ENCODE results near the gene KRT33B. TPM values are rescaled to one million over a fixed set of nuclear protein-coding genes. Genes with fewer than 3 reads are reported as not detected.

KRT33B gene
- total RNA-seq, 2 experiments from 2014 or later, result not detected

GRCh38 chr17:41340494-41340893, 29.1 kb downstream of the KRT33B start:
- POLR2A ChIA-PET, result no interaction called here
- DNase-seq (no peak), ATAC-seq (no peak)

GRCh38 chr17:41339571-41340172, 29.9 kb downstream of the KRT33B start:
- peaks cover 61% of the 10 kb centered on the region for H3K4me1 Mint-ChIP-seq (ENCODE audit: low read depth)

More at GRCh38 chr17:41340494-41340893, 29.1 kb downstream of the KRT33B start:
- no peaks in the 10 kb centered on the region for H3K27me3 Mint-ChIP-seq
- intact Hi-C loops (cut with micrococcal nuclease), result no loop called here
- no peak overlapping the region for H3K27ac Mint-ChIP-seq
- no peak for TF ChIP-seq CTCF (IDR thresholded peaks at IDR 0.05)
- CTCF ChIA-PET, result interaction anchor here (0.9 to 2.1 kb wide), 2 partner anchors 18 to 348 kb away, joined by 3 to 13 read pairs; no protein-coding TSS in a partner anchor
- H3K9me3 Mint-ChIP-seq, result peaks cover 8% of the 10 kb centered on the region
- H3K36me3 Mint-ChIP-seq (ENCODE audit: low read depth), result peaks cover 2% of the 10 kb centered on the region
- peaks cover 53% of the 10 kb centered on the region for H3K4me1 Mint-ChIP-seq (ENCODE audit: low read depth)
- no peak overlapping the region for H3K4me3 Mint-ChIP-seq

GRCh38 chr17:41338961-41339485, 30.6 kb downstream of the KRT33B start:
- DNase-seq, result peak; percentile 52
- Mint-ChIP-seq H3K27me3 (no peaks in the 10 kb centered on the region), H3K4me1 (ENCODE audit: low read depth) (peaks cover 67% of the 10 kb centered on the region), H3K36me3 (ENCODE audit: low read depth) (peaks cover 2% of the 10 kb centered on the region), H3K27ac (peak overlapping the region; percentile 53), H3K9me3 (peaks cover 8% of the 10 kb centered on the region), H3K4me3 (no peak overlapping the region)
- CTCF ChIA-PET, result interaction anchor here (0.8 to 2.1 kb wide), 3 partner anchors 16 to 211 kb away, joined by 4 to 13 read pairs (median 5); no protein-coding TSS in a partner anchor
- peak; percentile 65 for ATAC-seq
- POLR2A ChIA-PET, result interaction anchor here (0.7 kb wide), 1 partner anchor 64 kb away, joined by 3 read pairs; no protein-coding TSS in a partner anchor
- no peak for TF ChIP-seq CTCF (IDR thresholded peaks at IDR 0.05)
- intact Hi-C loops (cut with micrococcal nuclease), result loop anchor here (5.0 kb wide), 1 partner anchor 432 kb away; no protein-coding TSS in a partner anchor

More at GRCh38 chr17:41339571-41340172, 29.9 kb downstream of the KRT33B start:
- DNase-seq (no peak), ATAC-seq (no peak)
- TF ChIP-seq CTCF (IDR thresholded peaks at IDR 0.05), result no peak
- ChIA-PET POLR2A (no interaction called here), CTCF (interaction anchor here (1.9 to 2.1 kb wide), 2 partner anchors 17 to 210 kb away, joined by 5 to 13 read pairs; no protein-coding TSS in a partner anchor)
- Mint-ChIP-seq H3K27me3 (no peaks in the 10 kb centered on the region), H3K27ac (no peak overlapping the region), H3K9me3 (peaks cover 8% of the 10 kb centered on the region), H3K4me3 (no peak overlapping the region), H3K36me3 (ENCODE audit: low read depth) (peaks cover 2% of the 10 kb centered on the region)
- intact Hi-C loops (cut with micrococcal nuclease), result loop anchor here (5.0 kb wide), 1 partner anchor 432 kb away; no protein-coding TSS in a partner anchor

GRCh38 chr17:41335747-41336146, 33.9 kb downstream of the KRT33B start:
- no peak for DNase-seq
- Mint-ChIP-seq H3K9me3 (no peaks in the 10 kb centered on the region), H3K27me3 (no peaks in the 10 kb centered on the region), H3K36me3 (ENCODE audit: low read depth) (no peaks in the 10 kb centered on the region), H3K4me1 (ENCODE audit: low read depth) (peaks cover 53% of the 10 kb centered on the region), H3K27ac (no peak overlapping the region), H3K4me3 (no peak overlapping the region)
- ATAC-seq, result no peak
- ChIA-PET POLR2A (no interaction called here), CTCF (interaction anchor here (1.1 kb wide), 1 partner anchor 14 kb away, joined by 4 read pairs; no protein-coding TSS in a partner anchor)
- TF ChIP-seq CTCF (IDR thresholded peaks at IDR 0.05), result no peak
- intact Hi-C loops (cut with micrococcal nuclease), result loop anchor here (5.0 kb wide), 1 partner anchor 428 kb away; no protein-coding TSS in a partner anchor
